Fibroblast of pulmonary artery (primary cell): ENCODE measurements around the gene GSKIP.

Experiments used
- DNase-seq: peaks from one replicate; pipeline ENCODE4 v3.0.0-alpha.2; 2010; ENCODE audit warnings: low read depth
- H3K4me3 ChIP-seq: replicated peaks from 2 replicates; pipeline ENCODE4 v1.5.1; 2011; ENCODE audit warnings: low read depth, mild to moderate bottlenecking, control low read depth, low read length, moderate library complexity
- TF ChIP-seq, protein P1 (sequence below): IDR thresholded peaks from 2 replicates; pipeline ENCODE4 v1.5.1; 2011; ENCODE audit warnings: mild to moderate bottlenecking, control low read depth, low read length, inconsistent platforms; ENCODE audit errors: missing control alignments

GSKIP gene

DNA sequence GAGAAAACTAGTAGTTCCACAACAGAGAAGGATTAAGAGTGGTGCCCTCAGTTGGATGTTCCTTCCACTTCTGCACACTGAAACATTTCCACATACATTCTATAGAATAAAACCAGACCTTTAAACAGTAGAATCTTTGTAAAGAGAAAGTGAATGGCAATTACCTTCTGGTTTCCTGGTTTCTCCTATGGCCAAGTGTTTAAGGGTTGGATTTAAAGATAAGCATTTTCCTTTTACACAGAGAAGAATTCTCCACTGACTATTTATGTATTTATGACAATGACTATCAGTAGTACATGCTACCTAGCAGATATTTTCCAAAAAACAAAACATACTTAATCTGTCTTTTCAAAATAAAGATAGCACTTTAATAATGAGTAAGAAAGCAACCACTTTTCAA, 3.4 kb upstream of the GSKIP start:
- TF ChIP-seq, protein P1, sequence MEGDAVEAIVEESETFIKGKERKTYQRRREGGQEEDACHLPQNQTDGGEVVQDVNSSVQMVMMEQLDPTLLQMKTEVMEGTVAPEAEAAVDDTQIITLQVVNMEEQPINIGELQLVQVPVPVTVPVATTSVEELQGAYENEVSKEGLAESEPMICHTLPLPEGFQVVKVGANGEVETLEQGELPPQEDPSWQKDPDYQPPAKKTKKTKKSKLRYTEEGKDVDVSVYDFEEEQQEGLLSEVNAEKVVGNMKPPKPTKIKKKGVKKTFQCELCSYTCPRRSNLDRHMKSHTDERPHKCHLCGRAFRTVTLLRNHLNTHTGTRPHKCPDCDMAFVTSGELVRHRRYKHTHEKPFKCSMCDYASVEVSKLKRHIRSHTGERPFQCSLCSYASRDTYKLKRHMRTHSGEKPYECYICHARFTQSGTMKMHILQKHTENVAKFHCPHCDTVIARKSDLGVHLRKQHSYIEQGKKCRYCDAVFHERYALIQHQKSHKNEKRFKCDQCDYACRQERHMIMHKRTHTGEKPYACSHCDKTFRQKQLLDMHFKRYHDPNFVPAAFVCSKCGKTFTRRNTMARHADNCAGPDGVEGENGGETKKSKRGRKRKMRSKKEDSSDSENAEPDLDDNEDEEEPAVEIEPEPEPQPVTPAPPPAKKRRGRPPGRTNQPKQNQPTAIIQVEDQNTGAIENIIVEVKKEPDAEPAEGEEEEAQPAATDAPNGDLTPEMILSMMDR: no peak
- no peak overlapping the region for H3K4me3 ChIP-seq
- DNase-seq: no peak

DNA sequence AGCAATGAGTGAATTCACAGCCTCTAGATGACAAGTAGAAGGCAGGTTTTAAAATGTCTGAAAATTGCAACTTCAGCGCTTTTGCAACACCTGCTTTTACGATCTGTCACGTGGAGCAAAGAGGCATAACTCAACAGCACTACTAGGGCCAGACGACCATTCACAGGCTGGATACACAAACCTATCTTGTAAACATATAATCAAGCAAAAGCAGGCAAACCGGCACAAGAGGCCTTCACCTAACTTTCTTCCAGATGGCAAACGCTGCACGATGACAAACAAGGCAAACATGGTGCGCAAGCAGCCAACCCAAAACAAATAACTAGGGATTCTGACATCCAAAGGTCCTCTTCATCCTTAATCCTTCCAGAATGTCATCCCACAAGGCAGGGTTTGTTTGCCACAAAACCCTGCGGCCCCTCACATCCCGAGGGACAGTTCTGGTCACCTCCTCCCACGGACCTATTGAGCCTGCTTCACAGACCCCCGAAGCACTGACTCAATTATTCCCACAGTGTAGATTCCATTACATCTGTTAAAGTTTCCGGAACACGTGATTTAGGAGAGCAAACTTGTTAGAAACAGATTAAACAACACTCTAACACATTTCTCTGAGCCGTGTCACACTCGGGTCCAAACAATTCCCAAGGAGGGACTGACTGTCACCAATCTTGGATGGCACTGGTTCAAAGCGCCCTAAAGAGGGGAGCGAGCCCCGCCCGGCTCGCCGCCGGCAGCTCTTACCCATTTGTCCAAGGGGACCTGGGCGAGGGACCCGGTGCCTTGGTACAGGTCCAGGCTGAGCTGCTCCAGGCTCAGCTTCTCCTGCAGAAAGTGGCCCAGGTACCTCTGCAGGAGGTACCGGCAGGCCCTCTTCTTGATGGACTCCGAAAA, 1.0 kb upstream of the GSKIP start:
- TF ChIP-seq, protein P1: no peak
- peak; percentile 54 for DNase-seq
- peak overlapping the region; percentile 94 for H3K4me3 ChIP-seq

DNA sequence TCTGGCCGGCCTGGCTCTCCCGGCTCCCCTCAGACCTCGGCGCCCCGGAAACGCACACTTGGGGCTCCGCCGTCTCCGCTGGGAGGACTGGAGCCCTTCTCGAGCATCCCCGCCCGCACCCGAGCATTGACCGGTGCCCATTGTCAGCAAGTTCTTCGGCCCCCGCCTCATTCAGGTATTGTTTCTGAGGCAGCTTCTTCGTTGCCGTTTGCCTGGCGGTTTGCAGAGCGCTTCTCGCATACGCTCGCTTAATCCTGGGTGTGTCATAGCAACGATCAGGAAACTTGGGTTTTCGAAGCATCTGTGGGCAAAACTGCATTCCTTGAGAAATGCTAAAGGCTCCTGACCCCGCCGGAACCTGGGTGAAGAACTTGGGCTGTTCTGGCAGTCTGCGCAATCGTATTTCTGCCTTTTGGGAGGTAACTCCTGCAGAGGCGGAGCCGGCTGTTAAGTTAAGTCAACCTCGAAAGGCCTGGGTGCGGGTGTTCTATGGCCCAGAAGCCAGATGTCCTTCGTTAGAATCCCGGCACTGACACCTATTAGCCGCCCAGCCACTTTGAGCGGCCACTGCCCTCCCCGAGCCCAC, 518 bp downstream of the GSKIP start:
- TF ChIP-seq, protein P1: no peak
- DNase-seq: peak; percentile 65
- peak overlapping the region; percentile 94 for H3K4me3 ChIP-seq

DNA sequence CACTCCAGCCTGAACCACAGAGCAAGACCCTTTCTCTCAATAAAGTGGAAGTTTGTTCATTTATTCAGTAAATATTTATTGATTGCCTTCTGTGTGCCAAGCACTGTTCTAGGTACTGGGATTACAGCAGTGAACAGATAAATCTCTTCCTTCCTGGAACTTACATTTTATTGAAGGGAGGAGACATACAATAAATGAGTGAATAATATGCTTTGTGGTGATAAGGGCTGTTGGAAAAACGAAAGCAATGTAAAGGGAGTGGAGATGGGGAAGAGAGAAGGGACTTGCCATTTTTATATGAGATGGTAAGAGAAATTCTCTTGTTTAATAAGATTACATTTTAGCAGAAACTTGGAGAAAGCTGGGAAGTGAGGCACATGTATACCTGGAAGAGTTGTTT, 1.6 kb downstream of the GSKIP start:
- no peak for DNase-seq
- H3K4me3 ChIP-seq: no peak overlapping the region
- TF ChIP-seq, protein P1: no peak

DNA sequence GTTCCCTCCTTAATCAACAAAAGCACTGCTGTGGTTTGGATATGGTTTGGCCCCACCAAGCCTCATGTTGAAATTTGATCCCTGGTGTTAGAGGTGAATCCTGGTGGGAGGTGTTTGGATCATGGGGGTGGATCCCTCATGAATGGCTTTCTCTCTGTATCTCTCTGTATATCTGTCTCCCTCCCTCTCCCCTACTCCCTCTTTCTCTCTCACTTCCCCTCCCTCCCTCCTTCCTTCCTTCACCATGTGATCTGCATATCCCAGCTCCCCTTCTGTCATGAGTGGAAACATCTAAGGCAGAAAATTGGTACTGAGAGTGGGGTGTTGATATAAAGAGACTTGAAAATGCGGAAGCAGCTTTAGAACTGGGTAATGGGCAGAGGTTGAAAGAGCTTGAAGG, 5.2 kb downstream of the GSKIP start:
- TF ChIP-seq, protein P1: no peak
- no peak for DNase-seq
- no peak overlapping the region for H3K4me3 ChIP-seq

DNA sequence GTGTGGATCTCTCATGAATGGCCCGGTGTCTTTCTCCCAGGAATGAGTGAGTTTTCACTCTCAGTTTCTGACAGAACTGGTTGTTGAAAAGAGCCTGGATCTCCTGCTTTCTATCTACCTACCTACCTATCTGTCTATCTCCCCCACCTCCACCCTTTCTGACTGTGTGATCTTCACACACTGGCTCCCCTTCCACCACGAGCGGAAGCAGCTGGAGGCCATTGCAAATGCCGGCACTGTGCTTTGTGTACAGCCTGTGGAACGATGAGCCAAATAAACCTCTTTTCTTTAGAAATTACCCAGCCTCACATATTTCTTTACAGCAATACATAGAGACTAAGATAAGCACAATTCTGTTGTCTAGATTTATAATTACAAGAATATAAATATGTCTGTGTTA, 7.2 kb downstream of the GSKIP start:
- H3K4me3 ChIP-seq: no peak overlapping the region
- DNase-seq: no peak
- TF ChIP-seq, protein P1: no peak
